ENCODE data around the gene BPIFB1. TPM values are rescaled to one million over a fixed set of nuclear protein-coding genes. Genes with fewer than 3 reads are reported as not detected.

BPIFB1 gene
- total RNA-seq, 2 donors from 2014 or later, result not detected

DNA sequence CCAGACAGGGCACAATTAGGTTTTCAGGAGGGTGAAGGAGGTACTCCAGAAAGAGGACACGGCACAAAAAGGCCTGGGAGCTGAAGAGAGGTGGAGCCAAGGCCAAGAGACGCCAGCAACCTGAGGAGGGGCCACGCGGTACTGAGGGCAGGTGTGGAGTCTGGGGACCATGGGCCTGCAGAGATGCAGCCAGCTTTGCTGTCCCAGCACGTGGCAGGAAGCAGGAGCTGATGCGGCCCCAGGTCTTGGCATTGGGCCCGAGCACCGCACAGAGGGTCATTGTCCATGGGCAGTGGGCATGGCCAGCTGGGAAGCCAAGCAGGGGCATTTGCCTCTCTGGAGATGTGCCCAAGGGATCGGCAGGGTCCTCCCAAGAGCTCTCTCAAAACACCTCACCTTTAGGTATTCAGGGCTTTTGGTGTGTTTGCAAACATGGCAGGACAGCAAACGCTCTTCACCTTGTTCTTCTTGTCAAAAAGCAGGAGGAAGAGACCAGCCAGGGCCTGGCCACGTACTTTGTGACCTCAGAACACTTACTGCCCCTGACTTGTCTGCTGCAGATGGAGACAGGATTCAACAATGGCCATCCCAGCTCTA lies 1.4 kb upstream of the BPIFB1 start:
- H3K9me3 Mint-ChIP-seq, result no peaks in the 10 kb centered on the region
- H3K36me3 Mint-ChIP-seq, result no peaks in the 10 kb centered on the region
- ATAC-seq (no peak), DNase-seq (ENCODE audit: low spot score in 2 of 2) (no peak)
- H3K27ac Mint-ChIP-seq, result no peak overlapping the region

DNA sequence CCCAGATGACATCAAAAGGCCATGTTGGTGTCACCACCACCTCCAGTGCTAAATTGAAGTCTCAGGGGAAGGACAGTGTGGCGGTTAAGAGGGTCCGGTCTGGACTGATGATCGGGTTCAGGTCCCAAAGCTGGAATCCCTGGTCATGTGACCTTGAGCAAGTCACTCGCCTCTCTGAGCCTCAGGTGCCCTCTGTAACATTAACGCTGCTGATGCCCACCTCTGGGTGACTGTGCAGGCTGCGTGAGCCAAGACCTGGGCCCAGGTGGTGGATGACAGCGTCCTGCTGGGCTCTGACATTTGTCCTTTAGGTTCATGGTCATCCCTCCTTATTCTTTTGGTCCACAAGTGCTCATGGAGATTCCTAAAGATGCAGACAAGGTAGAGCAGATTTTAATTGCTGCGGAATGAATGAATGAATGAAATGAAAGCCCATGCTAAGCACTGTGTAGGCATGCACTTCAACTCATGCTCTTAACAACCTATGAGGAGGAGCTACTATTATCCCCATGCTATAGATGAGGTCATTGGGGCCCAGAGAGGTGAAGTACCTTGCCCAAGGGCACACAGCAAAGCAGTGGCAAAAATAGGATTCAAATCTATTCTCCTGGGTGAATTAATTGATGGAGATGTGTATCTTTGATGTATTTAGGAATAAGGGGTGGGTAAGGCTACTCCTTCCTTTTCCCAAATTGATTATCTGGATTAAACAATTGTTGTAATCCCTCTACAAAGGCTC lies 649 bp upstream of the BPIFB1 start:
- H3K27ac Mint-ChIP-seq, result no peak overlapping the region
- H3K36me3 Mint-ChIP-seq, result no peaks in the 10 kb centered on the region
- ATAC-seq (no peak), DNase-seq (ENCODE audit: low spot score in 2 of 2) (no peak)
- no peaks in the 10 kb centered on the region for H3K9me3 Mint-ChIP-seq

DNA sequence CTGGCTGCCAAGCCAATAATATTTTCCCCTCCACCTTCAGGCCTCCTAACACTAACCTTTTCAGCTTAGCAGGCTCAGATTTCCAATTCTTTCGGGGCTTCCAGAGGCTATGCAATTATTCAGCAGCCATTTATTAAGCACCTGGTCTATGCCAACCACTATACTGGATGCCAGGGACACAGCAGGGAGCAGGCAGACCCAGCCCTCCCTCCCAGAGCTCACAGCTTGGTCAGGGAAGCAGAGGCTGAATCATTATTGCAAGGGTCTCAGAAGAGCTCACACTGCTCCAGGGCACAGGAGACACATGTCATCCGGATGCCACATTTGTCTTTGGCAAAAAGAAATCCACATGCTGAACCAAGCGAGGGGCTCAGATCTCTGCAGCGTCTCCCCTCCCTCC lies 1.3 kb downstream of the BPIFB1 start:
- no peaks in the 10 kb centered on the region for H3K36me3 Mint-ChIP-seq
- no peak for ATAC-seq
- no peak overlapping the region for H3K27ac Mint-ChIP-seq
- H3K9me3 Mint-ChIP-seq, result no peaks in the 10 kb centered on the region
- DNase-seq (ENCODE audit: low spot score in 2 of 2), result no peak

DNA sequence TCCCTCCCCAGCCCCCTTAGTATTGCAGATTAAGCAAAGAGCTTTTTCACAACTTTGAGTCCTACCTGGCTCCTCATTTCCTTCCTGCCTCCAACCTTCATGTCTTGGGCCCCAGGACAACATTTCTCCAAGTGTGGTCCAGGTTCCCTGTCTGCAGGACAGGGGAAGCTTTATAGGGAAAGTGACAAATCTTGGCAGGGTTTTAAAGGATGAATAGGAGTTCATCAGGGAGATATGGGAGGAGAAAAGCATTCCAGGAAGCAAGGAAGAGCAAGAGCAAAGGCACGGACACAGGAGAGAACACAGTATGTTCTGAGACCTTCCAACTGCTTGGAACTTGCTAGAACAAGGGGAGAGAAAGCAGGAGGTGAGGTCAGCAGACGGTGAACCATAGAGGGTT lies 1.9 kb downstream of the BPIFB1 start:
- ATAC-seq, result no peak
- no peak for DNase-seq (ENCODE audit: low spot score in 2 of 2)
- no peaks in the 10 kb centered on the region for H3K9me3 Mint-ChIP-seq
- no peaks in the 10 kb centered on the region for H3K36me3 Mint-ChIP-seq
- no peak overlapping the region for H3K27ac Mint-ChIP-seq

DNA sequence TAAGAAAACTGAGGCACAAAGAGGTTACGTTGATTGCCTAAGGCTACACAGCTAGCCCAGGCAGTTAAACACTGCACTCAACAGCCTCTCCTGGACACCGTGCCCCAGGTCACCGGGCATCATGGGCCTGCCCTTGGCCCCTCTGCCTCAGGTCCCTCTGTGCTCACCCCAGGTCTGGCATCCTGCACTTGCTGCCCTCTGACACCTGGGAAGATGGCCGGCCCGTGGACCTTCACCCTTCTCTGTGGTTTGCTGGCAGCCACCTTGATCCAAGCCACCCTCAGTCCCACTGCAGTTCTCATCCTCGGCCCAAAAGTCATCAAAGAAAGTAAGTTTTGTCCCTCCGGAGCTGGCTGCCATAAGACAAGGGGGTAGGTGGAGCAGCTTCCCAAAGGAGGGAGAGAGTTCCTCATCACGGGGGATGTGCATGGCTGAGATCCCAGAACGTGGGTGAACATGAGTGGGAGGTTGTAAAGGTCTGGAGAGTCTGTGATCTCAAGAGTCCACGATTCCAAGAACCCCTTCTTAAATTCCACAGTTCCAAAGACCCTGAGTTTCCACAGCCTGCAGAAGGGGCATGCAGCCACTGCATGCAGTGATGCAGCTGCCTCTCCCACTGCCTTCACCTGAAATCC lies 3.0 kb downstream of the BPIFB1 start:
- Mint-ChIP-seq H3K27ac (no peak overlapping the region), H3K36me3 (no peaks in the 10 kb centered on the region), H3K9me3 (no peaks in the 10 kb centered on the region)
- no peak for DNase-seq (ENCODE audit: low spot score in 2 of 2)
- no peak for ATAC-seq

DNA sequence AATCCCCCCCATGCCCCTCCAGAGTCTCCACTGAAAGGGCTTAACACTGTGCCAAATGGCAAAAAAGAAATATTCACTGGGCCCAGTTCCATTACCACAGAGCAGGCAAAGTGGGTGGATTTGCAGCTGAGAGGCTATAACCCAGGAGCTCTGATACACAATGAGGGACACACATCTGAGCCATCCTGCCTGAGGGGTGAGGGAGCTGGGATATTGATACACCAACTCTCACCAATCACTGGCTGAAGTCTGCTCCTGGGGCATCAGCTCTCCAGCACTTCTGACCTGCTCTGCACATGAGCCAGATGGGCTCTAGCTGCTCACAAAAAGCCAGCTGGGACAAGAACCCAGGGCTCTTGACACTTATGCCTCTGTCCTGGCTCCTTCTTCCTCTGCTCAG lies 4.9 kb downstream of the BPIFB1 start:
- Mint-ChIP-seq H3K9me3 (no peaks in the 10 kb centered on the region), H3K36me3 (no peaks in the 10 kb centered on the region), H3K27ac (no peak overlapping the region)
- ATAC-seq (no peak), DNase-seq (ENCODE audit: low spot score in 2 of 2) (no peak)

DNA sequence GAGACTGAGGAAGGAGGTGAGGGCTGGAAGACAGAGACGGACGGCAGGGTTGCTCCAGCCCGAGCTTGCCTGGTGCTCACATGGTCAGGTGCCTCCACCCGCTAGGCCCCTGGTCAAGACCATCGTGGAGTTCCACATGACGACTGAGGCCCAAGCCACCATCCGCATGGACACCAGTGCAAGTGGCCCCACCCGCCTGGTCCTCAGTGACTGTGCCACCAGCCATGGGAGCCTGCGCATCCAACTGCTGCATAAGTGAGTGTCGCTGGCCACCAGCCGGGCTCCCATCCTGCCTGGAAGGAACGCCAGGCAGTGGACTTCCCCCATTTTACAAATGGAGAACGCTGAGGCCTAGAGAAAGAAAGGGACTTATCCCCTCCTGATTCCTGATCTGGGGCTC lies 7.8 kb downstream of the BPIFB1 start:
- no peak overlapping the region for H3K27ac Mint-ChIP-seq
- H3K36me3 Mint-ChIP-seq, result no peaks in the 10 kb centered on the region
- no peaks in the 10 kb centered on the region for H3K9me3 Mint-ChIP-seq
- no peak for ATAC-seq
- DNase-seq (ENCODE audit: low spot score in 2 of 2), result no peak

DNA sequence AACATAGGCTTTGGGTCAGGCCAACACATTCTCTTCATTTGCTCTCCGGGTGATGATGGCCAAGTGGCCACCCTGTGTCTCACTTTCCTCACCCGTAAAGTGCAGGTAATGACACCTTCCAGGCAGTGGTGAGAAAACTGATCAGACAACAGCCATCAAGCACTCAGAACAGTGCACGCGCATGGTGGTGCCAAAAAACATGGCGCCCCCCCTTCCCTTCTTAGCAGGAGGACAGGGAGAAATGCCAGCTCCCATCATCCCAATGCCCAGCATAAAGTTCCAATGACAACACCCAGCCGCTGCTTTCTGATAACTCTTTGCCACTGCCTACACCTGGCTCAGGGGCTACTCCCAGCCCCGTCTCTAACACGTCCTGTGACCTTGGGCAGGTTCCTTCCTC lies 8.4 kb downstream of the BPIFB1 start:
- DNase-seq (ENCODE audit: low spot score in 2 of 2) (no peak), ATAC-seq (peak in 1 of 2 donors; percentile 18)
- no peaks in the 10 kb centered on the region for H3K36me3 Mint-ChIP-seq
- H3K9me3 Mint-ChIP-seq, result no peaks in the 10 kb centered on the region
- H3K27ac Mint-ChIP-seq, result no peak overlapping the region

DNA sequence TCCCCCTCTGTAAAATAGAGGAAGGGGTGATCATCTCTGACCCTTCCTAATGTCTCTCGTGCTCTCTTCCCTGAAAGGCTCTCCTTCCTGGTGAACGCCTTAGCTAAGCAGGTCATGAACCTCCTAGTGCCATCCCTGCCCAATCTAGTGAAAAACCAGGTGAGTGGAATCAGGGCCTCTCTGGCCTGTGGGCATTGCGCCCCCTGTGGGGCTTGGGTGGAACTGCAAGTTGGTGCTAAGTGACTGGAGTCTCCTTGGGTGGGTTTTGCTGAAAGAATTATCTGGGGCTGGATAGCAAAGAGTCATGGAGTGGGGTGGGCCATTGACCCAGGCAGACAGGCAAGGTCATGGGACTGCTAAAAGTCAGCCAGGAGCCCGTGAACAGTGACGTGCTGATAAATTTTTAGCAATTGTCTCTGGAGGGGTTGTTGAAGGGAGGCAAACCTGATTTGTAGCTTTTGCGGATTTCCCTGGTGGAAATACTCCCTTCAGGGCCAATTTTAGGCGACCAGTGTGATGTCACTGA lies 8.9 kb downstream of the BPIFB1 start:
- peak; percentile 45 to 60 for ATAC-seq
- peak in 1 of 2 donors; percentile 82 for DNase-seq (ENCODE audit: low spot score in 2 of 2)
- H3K27ac Mint-ChIP-seq, result no peak overlapping the region
- H3K36me3 Mint-ChIP-seq, result no peaks in the 10 kb centered on the region
- no peaks in the 10 kb centered on the region for H3K9me3 Mint-ChIP-seq

DNA sequence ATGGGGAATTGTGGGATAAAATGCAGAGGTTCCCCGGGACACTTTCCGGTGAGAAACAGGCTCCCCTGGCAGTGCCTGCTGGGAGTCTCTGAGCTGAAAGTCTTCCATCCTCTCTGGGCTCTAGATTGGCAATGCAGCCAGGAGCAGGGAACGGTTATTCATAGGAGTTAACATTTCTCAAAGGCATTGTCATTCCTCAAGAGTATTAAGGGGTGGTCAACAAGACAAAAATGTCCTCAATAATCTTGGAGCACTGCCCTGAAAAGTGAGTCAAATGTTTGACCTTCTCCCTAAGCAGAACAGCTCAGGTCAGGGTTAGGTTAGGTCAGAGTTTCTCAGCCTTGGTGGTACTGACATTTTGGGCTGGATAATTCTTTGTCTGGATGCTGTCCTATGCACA lies 13.2 kb downstream of the BPIFB1 start:
- DNase-seq (ENCODE audit: low spot score in 2 of 2) (no peak), ATAC-seq (no peak)
- no peaks in the 10 kb centered on the region for H3K9me3 Mint-ChIP-seq
- H3K27ac Mint-ChIP-seq, result no peak overlapping the region
- H3K36me3 Mint-ChIP-seq, result no peaks in the 10 kb centered on the region

DNA sequence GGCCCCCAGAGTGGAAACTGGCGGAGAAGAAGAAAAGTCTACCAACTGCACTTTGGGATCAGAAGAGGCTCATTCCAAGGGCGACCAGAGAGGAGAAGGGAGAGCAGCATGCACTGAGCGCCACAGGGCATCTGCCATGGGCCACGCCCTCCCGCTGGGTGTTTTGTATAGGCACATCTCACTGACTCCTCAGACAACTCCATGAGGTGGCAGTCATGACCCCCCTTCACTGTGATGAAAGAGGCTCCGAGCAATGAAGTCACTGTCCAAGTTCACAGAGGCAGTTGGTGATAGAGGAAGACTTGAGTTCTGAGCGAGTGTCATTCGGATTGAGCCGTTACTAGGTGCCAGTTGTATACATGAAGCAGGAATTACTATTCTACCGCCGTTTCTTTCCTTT lies 15.4 kb downstream of the BPIFB1 start:
- Mint-ChIP-seq H3K27ac (no peak overlapping the region), H3K9me3 (no peaks in the 10 kb centered on the region), H3K36me3 (no peaks in the 10 kb centered on the region)
- DNase-seq (ENCODE audit: low spot score in 2 of 2), result no peak
- ATAC-seq, result no peak

DNA sequence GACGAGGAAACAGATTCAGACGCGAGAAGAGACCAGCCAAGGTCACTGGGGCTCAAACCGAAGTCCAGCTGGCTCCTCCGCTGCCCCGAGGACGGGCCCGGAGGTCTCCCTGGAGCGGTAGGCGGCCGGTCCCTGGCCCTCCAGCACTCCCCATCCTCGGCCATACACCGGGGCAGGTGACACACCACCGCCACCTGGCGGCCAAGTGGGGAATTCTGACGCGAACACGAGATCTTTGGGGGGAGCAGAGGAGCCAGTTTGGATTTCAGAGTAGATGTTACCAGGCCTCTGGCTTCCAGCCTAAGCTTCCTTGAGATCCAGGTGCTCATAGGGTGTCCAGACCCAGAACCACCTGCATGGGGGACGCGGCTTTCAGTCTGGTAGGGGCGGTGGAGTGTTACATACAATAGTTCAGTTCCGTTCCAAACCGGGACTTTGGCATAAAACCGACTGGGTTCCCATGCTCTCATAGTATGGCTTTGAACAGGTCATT lies 16.1 kb downstream of the BPIFB1 start:
- Mint-ChIP-seq H3K27ac (no peak overlapping the region), H3K9me3 (no peaks in the 10 kb centered on the region), H3K36me3 (no peaks in the 10 kb centered on the region)
- ATAC-seq (peak; percentile 84 to 89), DNase-seq (ENCODE audit: low spot score in 2 of 2) (peak; percentile 76 to 87)

DNA sequence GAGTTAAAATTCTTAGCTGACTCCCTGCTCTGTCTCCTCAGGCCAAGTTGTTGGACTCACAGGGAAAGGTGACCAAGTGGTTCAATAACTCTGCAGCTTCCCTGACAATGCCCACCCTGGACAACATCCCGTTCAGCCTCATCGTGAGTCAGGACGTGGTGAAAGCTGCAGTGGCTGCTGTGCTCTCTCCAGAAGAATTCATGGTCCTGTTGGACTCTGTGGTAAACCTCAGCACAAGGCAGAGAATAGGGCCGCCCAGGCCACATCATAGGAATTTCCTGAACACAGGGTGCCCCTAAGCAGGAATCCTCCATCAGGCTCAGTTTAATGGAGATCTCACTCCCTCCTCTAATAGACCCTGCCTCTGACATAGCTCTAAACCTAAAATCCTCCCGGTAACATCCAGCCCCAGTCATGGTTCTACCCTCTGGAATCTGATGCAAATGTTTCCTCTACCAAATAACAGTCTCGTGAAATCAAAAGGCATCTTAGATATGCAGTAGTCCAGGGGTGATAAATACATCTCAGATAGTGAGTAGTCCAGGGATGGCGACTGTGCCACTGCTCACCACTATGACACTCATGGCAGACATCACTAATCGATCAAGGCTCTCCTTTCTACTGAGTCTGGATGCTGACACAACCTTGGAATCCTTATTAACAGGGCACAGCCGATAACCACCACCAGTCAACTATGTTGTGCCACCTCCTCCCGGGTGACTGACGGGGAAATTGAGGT lies 18.3 kb downstream of the BPIFB1 start:
- ATAC-seq (no peak), DNase-seq (ENCODE audit: low spot score in 2 of 2) (no peak)
- H3K27ac Mint-ChIP-seq, result no peak overlapping the region
- no peaks in the 10 kb centered on the region for H3K36me3 Mint-ChIP-seq
- no peaks in the 10 kb centered on the region for H3K9me3 Mint-ChIP-seq

DNA sequence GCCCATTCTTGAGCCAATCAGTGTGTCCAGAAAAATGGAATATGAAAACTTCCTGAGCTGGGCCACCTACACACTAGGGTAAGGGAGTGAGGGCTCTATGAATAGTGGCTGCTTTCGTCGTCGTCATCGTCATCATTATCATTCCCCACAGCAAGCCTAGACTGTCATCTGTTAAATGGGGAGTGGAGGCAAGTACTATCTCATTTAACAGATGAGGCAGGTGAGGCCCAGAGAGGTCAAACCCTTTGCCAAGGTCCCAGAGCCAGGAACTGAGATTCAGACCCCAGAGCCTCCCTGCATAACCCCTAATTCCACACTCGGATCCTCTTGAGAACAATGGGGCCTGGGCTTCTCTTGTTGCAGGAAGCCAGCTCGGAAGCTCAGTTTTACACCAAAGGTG lies 20.6 kb downstream of the BPIFB1 start:
- Mint-ChIP-seq H3K36me3 (no peaks in the 10 kb centered on the region), H3K9me3 (no peaks in the 10 kb centered on the region), H3K27ac (no peak overlapping the region)
- ATAC-seq, result no peak
- no peak for DNase-seq (ENCODE audit: low spot score in 2 of 2)

DNA sequence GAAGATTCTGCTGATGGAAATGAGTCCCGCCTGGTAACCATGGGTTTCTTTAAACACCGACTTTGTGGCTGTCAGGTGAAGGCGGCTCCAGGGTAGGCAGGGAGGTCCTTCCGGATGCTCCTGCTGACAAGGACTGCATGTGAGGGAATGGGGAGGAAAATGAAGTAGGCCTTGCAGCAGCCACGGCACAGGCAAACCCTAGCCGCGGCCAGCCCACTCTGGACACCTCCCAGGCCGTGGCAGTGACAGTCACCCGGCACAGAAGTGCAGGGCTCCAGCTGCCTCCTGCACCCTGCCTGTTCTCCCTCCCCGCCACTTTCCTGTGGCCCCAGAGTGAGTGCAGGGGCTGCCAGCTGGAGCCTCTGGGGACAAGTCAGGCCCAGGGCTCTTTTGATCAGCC lies 21.0 kb downstream of the BPIFB1 start:
- H3K36me3 Mint-ChIP-seq, result no peaks in the 10 kb centered on the region
- ATAC-seq (no peak), DNase-seq (ENCODE audit: low spot score in 2 of 2) (no peak)
- H3K27ac Mint-ChIP-seq, result no peak overlapping the region
- no peaks in the 10 kb centered on the region for H3K9me3 Mint-ChIP-seq

DNA sequence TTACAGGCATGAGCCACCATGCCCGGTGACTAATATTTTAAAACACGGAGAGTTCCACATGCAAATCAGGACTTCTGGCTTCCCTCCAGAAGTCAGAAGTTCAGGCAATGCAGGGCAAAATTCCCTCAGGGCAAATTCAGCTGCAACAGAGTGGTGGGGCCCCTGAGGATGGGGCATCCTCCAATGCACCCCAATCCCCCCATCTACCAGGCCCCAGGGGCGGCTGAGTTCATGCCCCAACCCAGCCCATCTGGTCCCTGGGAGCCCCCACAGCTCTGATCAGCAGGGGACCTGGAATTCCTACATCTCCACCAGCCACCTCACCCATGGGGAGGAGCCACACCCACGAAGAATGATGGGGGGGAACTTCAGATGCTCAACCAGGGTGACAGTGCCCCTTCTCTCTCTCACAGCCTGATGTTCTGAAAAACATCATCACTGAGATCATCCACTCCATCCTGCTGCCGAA lies 22.6 kb downstream of the BPIFB1 start:
- no peaks in the 10 kb centered on the region for H3K9me3 Mint-ChIP-seq
- H3K36me3 Mint-ChIP-seq, result no peaks in the 10 kb centered on the region
- no peak for DNase-seq (ENCODE audit: low spot score in 2 of 2)
- ATAC-seq, result no peak
- H3K27ac Mint-ChIP-seq, result no peak overlapping the region

DNA sequence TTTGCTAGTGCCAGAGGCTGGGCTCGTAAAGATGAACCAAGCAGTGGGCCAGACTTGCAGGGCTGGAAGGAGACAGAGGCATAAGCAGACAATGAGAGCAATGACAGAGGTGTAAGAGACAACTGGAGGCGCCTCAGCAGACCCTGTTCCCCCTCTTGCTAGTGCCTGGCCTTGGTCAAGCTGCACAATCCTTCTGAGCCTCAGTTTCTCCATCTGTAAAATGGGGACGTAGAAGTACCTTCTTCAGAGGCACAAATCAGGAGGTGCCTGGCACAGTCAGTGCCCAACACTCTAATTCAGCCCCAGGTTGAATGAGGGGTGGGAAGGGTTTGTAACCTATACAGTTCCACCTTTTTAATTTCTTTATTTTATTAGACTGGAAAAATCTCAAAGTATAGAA lies 23.2 kb downstream of the BPIFB1 start:
- no peak for ATAC-seq

More for the DNA sequence above, 23.2 kb downstream of the BPIFB1 start:
- Mint-ChIP-seq H3K27ac (no peak overlapping the region), H3K9me3 (no peaks in the 10 kb centered on the region), H3K36me3 (no peaks in the 10 kb centered on the region)
- DNase-seq (ENCODE audit: low spot score in 2 of 2), result no peak

Measured in activated naive CD4-positive, alpha-beta T cell treated with anti-CD3 and anti-CD28 coated beads, Interleukin-2, amount 50 U/mL, for 72 hours (primary cell).